Uterus (tissue), 2 donors: ENCODE measurements around the gene ABAT.

Source experiments
- POLR2A ChIP-seq, 2 donors: fragments of 450-650 bp; IDR thresholded peaks; one replicate each; pipeline ENCODE4 v1.6.1; 2016; ENCODE audit warnings: antibody characterized with exemption in 2 of 2, mild to moderate bottlenecking in 1 of 2, moderate library complexity in 1 of 2
- TF ChIP-seq, protein P1 (sequence below), 4 experiments: fragments of 200-600 bp in 2 of 4; fragments of 450-650 bp in 2 of 4; sonication (generic) in 2 of 4; IDR thresholded peaks; one replicate each; pipeline ENCODE4 v1.5.1; 2016 to 2019; ENCODE audit warnings: antibody characterized with exemption in 4 of 4, mild to moderate bottlenecking in 2 of 4, moderate library complexity in 1 of 4

GRCh38 chr16:8628981-8629725 lies 45.3 kb upstream of the ABAT start:
- no peak for TF ChIP-seq POLR2A (IDR thresholded peaks at IDR 0.05)
- TF ChIP-seq, protein P1, sequence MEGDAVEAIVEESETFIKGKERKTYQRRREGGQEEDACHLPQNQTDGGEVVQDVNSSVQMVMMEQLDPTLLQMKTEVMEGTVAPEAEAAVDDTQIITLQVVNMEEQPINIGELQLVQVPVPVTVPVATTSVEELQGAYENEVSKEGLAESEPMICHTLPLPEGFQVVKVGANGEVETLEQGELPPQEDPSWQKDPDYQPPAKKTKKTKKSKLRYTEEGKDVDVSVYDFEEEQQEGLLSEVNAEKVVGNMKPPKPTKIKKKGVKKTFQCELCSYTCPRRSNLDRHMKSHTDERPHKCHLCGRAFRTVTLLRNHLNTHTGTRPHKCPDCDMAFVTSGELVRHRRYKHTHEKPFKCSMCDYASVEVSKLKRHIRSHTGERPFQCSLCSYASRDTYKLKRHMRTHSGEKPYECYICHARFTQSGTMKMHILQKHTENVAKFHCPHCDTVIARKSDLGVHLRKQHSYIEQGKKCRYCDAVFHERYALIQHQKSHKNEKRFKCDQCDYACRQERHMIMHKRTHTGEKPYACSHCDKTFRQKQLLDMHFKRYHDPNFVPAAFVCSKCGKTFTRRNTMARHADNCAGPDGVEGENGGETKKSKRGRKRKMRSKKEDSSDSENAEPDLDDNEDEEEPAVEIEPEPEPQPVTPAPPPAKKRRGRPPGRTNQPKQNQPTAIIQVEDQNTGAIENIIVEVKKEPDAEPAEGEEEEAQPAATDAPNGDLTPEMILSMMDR (IDR thresholded peaks at IDR 0.05), result no peak
